SK-N-SH (cell line): ENCODE data around the gene STK16.
A peak's percentile ranks its signal among the peaks of the same experiment; 100 is the strongest.

ENCODE experiments used
- EZH2phosphoT487 ChIP-seq: fragments of 200-600 bp; sonication (generic); IDR thresholded peaks from 2 replicates; pipeline ENCODE4 v1.6.1; 2017; ENCODE audit warnings: low read depth, mixed run types, mild to moderate bottlenecking, antibody characterized with exemption, moderate library complexity, borderline replicate concordance
- RFX5 ChIP-seq: IDR thresholded peaks from 2 replicates; pipeline ENCODE4 v1.6.1; 2012; ENCODE audit warnings: mild to moderate bottlenecking, improper control_type of control experiment, low read length
- SIN3A ChIP-seq: IDR thresholded peaks from 2 replicates; pipeline ENCODE4 v1.6.1; 2012; ENCODE audit warnings: low read depth, mild to moderate bottlenecking, low read length, moderate library complexity, borderline replicate concordance
- TF ChIP-seq, protein P1 (sequence below): fragments of 200-600 bp; sonication (generic); IDR thresholded peaks from 2 replicates; pipeline ENCODE4 v1.6.1; 2017; ENCODE audit warnings: antibody characterized with exemption, mild to moderate bottlenecking, moderate library complexity

DNA sequence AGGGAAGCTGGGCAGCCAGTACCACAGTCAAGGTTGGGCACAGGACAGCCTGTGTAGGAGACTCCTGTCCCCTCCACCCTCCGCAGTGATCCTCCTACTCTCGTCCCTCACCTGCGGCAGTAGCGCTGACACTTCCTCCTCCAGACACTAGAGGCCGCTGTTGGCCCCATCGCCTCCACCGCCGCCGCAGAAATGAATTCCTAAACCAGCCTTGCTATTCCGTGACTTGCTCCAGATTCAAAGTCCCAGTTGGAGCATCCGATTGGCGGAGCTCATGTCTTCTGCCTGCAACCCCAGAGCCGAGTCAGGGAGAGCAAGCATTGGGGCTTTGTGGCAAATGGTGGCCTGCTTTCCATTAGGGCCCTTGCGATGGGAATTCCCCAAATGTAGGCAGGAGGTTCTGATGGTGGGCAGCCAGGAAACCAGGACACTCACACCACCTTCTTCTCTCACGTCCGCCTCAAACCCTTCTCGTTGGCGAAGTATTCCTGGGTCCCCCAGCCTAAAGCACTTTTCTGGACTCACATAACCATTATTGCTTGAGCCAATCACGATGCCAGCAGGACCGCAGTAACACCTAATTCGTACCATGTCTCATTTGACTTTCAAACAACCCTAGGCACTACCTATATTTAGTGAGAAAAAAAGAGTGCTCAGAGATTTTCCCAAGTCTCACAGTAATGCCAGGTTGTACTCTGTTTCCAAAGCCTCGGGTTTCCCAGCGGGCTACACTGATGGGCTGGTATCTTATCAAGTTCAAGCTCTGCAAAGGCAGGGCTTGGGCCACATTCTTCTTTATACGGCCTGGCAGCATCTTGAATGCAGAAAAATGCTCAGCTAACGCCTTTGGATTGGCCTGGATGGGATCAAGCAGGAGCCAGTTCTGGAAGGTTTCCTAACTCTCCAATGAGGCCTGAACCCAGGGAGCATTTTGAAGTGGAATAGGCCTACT, 32.7 kb downstream of the STK16 start:
- TF ChIP-seq, protein P1, sequence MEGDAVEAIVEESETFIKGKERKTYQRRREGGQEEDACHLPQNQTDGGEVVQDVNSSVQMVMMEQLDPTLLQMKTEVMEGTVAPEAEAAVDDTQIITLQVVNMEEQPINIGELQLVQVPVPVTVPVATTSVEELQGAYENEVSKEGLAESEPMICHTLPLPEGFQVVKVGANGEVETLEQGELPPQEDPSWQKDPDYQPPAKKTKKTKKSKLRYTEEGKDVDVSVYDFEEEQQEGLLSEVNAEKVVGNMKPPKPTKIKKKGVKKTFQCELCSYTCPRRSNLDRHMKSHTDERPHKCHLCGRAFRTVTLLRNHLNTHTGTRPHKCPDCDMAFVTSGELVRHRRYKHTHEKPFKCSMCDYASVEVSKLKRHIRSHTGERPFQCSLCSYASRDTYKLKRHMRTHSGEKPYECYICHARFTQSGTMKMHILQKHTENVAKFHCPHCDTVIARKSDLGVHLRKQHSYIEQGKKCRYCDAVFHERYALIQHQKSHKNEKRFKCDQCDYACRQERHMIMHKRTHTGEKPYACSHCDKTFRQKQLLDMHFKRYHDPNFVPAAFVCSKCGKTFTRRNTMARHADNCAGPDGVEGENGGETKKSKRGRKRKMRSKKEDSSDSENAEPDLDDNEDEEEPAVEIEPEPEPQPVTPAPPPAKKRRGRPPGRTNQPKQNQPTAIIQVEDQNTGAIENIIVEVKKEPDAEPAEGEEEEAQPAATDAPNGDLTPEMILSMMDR, result peak; percentile 94
- TF ChIP-seq RFX5, result no peak
- TF ChIP-seq EZH2phosphoT487, result no peak
- no peak for TF ChIP-seq SIN3A
